Vagina (tissue), 2 donors: Measurements from ENCODE around the gene KATNB1.

Source experiments
- POLR2AphosphoS5 ChIP-seq, 2 donors: sonication (generic); formaldehyde crosslinking; IDR thresholded peaks; one replicate each; pipeline ENCODE4 v1.9.0; 2017; ENCODE audit warnings: antibody characterized with exemption in 2 of 2, mild to moderate bottlenecking in 2 of 2, low read depth in 1 of 2; ENCODE audit not compliant: insufficient read depth in 1 of 2
- TF ChIP-seq, protein P1 (sequence below), 3 experiments: fragments of 450-650 bp in 2 of 3; fragments of 200-600 bp in 1 of 3; sonication (generic) in 1 of 3; IDR thresholded peaks; one replicate each; pipeline ENCODE4 v1.5.1; 2017 to 2019; ENCODE audit warnings: antibody characterized with exemption in 3 of 3, mild to moderate bottlenecking in 2 of 3, moderate library complexity in 2 of 3

DNA sequence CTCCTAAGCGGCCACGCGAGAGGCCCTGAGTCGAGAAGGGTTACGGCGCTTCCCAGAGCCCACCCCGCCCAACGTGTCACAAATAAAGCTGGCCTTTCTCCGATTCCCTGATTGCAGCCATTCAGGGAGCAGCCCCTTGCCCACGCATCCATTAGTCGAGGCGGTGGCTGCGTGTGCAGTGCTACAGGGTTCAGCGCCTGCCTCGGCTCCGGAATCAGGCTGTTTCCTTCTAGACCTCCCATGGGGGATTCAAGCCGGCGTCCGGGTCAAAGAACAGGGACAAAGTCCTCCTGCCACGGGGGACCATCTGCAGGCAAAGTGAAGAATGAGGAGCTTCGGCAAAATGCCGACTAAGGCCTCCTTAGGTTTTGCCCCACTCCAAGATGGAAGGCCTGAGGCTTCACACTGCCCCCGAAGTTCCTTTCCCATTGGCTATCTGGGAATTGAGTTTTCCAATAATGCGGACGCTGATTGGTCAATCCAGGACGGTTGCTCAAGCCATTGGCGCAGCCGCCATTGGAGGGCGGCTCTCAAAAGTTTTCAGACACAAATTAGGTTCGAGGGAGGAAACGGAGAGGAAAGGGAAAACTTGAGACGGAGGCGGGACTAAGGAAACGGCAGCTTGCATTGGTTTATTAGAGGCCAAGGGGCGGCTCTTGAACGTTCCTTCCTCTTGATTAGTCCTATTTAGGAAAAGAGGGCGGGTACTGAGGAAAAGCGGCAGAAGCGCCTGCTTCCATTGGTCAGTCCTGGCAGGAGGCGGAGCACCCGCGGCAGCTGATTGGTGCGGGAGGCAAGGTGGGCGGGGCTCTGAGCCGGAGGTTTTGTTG, 430 bp upstream of the KATNB1 start:
- peak; percentile 78 to 96 for TF ChIP-seq POLR2AphosphoS5 (IDR thresholded peaks at IDR 0.05; ENCODE audit: insufficient read depth in 1 of 2, low read depth in 1 of 2)
- TF ChIP-seq, protein P1, sequence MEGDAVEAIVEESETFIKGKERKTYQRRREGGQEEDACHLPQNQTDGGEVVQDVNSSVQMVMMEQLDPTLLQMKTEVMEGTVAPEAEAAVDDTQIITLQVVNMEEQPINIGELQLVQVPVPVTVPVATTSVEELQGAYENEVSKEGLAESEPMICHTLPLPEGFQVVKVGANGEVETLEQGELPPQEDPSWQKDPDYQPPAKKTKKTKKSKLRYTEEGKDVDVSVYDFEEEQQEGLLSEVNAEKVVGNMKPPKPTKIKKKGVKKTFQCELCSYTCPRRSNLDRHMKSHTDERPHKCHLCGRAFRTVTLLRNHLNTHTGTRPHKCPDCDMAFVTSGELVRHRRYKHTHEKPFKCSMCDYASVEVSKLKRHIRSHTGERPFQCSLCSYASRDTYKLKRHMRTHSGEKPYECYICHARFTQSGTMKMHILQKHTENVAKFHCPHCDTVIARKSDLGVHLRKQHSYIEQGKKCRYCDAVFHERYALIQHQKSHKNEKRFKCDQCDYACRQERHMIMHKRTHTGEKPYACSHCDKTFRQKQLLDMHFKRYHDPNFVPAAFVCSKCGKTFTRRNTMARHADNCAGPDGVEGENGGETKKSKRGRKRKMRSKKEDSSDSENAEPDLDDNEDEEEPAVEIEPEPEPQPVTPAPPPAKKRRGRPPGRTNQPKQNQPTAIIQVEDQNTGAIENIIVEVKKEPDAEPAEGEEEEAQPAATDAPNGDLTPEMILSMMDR (IDR thresholded peaks at IDR 0.05): no peak
